ENCODE measurements around the gene CYTH4. TPM values are rescaled to one million over a fixed set of nuclear protein-coding genes. Genes with fewer than 3 reads are reported as not detected.

The CYTH4 gene
- total RNA-seq, 1 donor from 2014 or later = not detected

DNA sequence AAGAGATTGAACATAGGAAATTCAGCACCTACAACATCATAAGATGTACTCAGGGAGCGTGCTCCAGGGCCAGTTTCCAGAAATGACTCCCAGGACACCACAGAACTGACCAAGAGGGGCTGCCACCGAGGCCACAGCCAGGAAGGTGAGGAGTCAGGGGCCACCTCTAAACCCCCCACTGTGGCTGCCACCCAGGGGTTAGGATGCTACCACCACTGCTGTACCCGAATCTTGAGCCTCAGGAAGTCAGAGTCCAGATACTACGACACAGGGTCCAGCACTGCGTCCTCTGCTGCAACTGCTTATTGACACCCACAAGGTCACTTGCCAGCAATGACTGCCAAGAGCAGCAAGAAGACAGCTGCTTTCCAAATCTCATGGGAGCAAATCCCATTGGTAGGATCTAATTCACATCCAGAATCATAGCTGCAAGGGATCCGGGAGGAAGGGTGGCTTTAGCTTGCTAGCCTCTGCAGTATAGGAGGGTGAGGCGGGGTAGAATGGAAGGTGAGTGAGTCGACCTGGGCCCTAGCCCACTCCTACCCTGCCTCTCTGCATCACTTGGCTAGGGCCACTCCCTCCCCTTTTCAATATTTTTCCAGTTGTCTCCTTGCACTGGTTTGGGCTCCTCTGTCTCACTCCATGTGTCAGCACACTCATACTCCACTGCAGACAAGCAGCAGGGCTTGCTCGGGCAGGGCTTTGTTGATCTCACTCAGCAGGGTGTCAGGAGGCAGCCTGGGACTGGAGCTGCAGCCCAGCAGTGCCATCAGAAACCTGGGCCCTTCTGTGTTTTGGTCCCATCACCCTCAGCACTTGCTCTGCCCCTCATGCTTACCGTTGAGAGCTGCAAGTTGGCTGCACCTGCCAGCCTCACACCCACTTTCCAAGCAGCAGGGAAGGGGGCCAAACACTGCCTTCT is 18.1 kb upstream of the CYTH4 start:
- peak; percentile 53 for DNase-seq (ENCODE audit: low spot score)
- Mint-ChIP-seq H3K36me3 (ENCODE audit: low read depth) (peaks cover 4% of the 10 kb centered on the region), H3K9me3 (ENCODE audit: low read depth) (peaks cover 13% of the 10 kb centered on the region), H3K4me3 (ENCODE audit: unreplicated experiment) (no peak overlapping the region), H3K27me3 (ENCODE audit: low read depth) (peaks cover 9% of the 10 kb centered on the region), H3K27ac (ENCODE audit: unreplicated experiment) (no peak overlapping the region), H3K4me1 (ENCODE audit: low read depth) (peaks cover 18% of the 10 kb centered on the region)
- TF ChIP-seq, protein P1, sequence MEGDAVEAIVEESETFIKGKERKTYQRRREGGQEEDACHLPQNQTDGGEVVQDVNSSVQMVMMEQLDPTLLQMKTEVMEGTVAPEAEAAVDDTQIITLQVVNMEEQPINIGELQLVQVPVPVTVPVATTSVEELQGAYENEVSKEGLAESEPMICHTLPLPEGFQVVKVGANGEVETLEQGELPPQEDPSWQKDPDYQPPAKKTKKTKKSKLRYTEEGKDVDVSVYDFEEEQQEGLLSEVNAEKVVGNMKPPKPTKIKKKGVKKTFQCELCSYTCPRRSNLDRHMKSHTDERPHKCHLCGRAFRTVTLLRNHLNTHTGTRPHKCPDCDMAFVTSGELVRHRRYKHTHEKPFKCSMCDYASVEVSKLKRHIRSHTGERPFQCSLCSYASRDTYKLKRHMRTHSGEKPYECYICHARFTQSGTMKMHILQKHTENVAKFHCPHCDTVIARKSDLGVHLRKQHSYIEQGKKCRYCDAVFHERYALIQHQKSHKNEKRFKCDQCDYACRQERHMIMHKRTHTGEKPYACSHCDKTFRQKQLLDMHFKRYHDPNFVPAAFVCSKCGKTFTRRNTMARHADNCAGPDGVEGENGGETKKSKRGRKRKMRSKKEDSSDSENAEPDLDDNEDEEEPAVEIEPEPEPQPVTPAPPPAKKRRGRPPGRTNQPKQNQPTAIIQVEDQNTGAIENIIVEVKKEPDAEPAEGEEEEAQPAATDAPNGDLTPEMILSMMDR (IDR thresholded peaks at IDR 0.05) = no peak

DNA sequence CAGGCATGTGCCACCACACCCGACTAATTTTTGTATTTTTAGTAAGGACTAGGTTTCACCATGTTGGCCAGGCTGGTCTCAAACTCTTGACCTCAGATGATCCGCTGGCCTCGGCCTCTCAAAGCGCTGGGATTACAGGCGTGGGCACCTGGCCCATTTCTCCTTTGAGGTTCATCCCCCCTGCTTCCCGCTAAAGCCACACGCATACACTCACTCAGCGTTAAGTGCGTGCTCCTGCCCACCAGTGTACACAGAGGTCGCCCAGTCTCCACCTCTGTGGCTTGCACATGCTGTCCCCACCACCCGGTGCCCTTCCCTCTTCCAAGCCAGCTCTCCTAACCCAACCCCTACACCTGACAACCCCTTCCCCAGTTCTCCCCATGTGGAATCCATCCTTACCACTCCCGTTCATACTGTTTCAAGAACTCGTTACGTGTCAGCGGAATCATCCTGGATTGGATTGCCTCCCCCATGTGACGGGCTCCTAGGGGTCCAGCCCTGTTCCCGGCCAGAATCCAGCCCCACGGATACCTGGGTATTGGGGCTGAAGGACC is 15.7 kb upstream of the CYTH4 start:
- DNase-seq (ENCODE audit: low spot score) = peak; percentile 55
- TF ChIP-seq, protein P1 (IDR thresholded peaks at IDR 0.05) = no peak
- Mint-ChIP-seq H3K4me1 (ENCODE audit: low read depth) (peaks cover 7% of the 10 kb centered on the region), H3K27ac (ENCODE audit: unreplicated experiment) (peak overlapping the region; percentile 63), H3K9me3 (ENCODE audit: low read depth) (peaks cover 13% of the 10 kb centered on the region), H3K27me3 (ENCODE audit: low read depth) (peaks cover 7% of the 10 kb centered on the region), H3K36me3 (ENCODE audit: low read depth) (peaks cover 4% of the 10 kb centered on the region), H3K4me3 (ENCODE audit: unreplicated experiment) (no peak overlapping the region)

DNA sequence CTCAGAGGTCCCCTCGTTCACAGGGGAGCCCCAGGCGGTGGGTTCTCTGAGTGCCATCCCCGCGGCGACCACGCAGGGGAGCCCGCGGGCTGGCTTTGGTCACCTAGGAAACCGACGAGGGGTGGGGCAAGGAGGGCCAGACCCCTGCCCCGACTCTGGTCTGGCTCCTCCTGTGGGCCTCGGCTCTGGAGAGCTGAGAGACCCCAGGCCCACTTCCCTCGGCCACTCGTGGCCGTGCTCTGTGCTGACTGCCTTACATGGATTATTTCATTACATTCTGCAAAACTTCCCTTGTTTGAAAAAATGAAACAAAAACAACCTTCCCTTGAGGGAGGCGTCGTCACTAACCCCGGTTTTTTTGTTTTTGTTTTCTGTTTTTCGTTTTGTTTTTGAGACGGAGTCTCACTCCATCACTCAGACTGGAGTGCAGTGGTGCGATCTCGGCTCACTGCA is 15.1 kb upstream of the CYTH4 start:
- H3K4me3 Mint-ChIP-seq (ENCODE audit: unreplicated experiment) = peak overlapping the region; percentile 52
- H3K4me1 Mint-ChIP-seq (ENCODE audit: low read depth) = peaks cover 7% of the 10 kb centered on the region
- TF ChIP-seq, protein P1 (IDR thresholded peaks at IDR 0.05) = peak; percentile 94
- H3K27ac Mint-ChIP-seq (ENCODE audit: unreplicated experiment) = no peak overlapping the region
- H3K9me3 Mint-ChIP-seq (ENCODE audit: low read depth) = peaks cover 13% of the 10 kb centered on the region
- peak; percentile 70 for DNase-seq (ENCODE audit: low spot score)
- peaks cover 4% of the 10 kb centered on the region for H3K36me3 Mint-ChIP-seq (ENCODE audit: low read depth)
- peaks cover 6% of the 10 kb centered on the region for H3K27me3 Mint-ChIP-seq (ENCODE audit: low read depth)

DNA sequence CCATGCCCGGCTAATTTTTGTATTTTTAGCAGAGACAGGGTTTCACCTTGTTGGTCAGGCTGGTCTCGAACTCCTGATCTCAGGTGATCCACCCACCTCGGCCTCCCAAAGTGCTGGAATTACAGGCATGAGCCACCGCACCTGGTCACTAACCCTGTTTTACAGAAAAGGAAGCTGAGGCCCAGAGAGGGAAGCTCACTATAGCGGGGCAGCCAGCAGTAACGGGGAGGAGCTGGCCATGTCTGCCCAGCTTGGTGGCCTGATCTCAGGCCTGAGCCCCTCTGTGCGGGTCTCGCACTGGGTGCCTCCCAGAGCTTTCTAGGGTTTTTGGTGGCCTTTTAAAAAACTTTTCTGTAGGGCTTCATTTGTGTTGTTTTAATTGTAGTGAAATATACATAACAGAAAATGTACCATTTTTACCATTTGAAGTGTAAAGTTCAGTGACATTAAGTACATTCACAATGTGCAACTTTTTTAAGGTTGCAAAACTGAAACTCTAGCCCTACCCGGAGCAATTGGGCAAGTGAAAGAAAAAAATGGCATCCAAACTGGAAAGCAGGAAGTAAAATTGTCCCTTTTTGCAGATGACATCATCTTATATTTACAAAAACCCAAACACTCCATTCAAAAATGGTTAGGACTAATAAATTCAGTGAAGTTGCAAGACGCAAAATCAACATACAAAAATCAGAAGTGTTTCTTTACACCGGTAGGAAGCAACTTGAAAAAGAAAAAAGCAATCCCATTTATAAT is 14.5 kb upstream of the CYTH4 start:
- H3K4me1 Mint-ChIP-seq (ENCODE audit: low read depth) = peaks cover 7% of the 10 kb centered on the region
- H3K9me3 Mint-ChIP-seq (ENCODE audit: low read depth) = peaks cover 13% of the 10 kb centered on the region
- H3K4me3 Mint-ChIP-seq (ENCODE audit: unreplicated experiment) = no peak overlapping the region
- TF ChIP-seq, protein P1 (IDR thresholded peaks at IDR 0.05) = no peak
- H3K27me3 Mint-ChIP-seq (ENCODE audit: low read depth) = peaks cover 2% of the 10 kb centered on the region
- H3K36me3 Mint-ChIP-seq (ENCODE audit: low read depth) = peaks cover 4% of the 10 kb centered on the region
- peak; percentile 22 for DNase-seq (ENCODE audit: low spot score)
- no peak overlapping the region for H3K27ac Mint-ChIP-seq (ENCODE audit: unreplicated experiment)
